Liver (tissue), 3 donors: ENCODE measurements around the gene POLL.

ENCODE experiments used
- GABPA ChIP-seq, 2 donors: IDR thresholded peaks in 1 of 2; conservative IDR thresholded peaks in 1 of 2; 2 replicates each; pipeline ENCODE4 v1.6.1; 2016; ENCODE audit warnings: antibody characterized with exemption in 2 of 2, mild to moderate bottlenecking in 1 of 2, moderate library complexity in 1 of 2
- JUND ChIP-seq, 2 donors: IDR thresholded peaks; 2 replicates each; pipeline ENCODE4 v1.6.1; 2016; ENCODE audit warnings: antibody characterized with exemption in 2 of 2
- SP1 ChIP-seq: IDR thresholded peaks from 2 replicates; pipeline ENCODE4 v1.6.1; 2018; ENCODE audit warnings: antibody characterized with exemption, mild to moderate bottlenecking
- YY1 ChIP-seq: IDR thresholded peaks from 2 replicates; pipeline ENCODE4 v1.6.1; 2016; ENCODE audit warnings: antibody characterized with exemption, mild to moderate bottlenecking
- TF ChIP-seq, protein P1 (sequence below): IDR thresholded peaks from 2 replicates; pipeline ENCODE4 v1.6.1; 2016; ENCODE audit warnings: antibody characterized with exemption
- TF ChIP-seq, protein P2 (sequence below): fragments of 150-350 bp; IDR thresholded peaks from 2 replicates; pipeline ENCODE4 v1.5.1; 2017; ENCODE audit warnings: improper control_type of control experiment, low read depth, low read length; ENCODE audit not compliant: missing input control
- TF ChIP-seq, protein P3 (sequence below): IDR thresholded peaks from 2 replicates; pipeline ENCODE4 v1.6.1; 2016; ENCODE audit warnings: antibody characterized with exemption, mild to moderate bottlenecking
- donor health status: healthy.
- donor health status: healthy.

DNA sequence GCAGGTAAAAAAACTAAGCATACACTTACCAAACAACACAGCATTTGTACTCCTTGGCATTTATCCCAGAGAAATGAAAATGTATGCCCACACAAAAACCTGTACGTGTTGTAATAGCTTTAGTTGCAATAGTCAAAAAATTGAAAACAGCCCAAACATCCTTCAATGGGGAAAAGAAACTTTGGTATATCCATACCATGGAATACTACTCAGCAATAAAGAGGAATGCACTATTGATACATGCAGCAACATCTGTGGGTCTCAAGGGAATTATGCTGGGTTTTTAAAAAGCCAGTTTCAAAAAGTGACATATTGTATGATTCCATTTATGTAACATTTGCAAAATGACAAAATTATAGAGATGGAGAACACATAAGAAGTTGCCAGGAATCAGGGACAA is 35.5 kb upstream of the POLL start:
- TF ChIP-seq, protein P1, sequence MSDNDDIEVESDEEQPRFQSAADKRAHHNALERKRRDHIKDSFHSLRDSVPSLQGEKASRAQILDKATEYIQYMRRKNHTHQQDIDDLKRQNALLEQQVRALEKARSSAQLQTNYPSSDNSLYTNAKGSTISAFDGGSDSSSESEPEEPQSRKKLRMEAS, result no peak
- TF ChIP-seq GABPA (IDR thresholded peaks at IDR 0.05 in 1 of 2, conservative IDR thresholded peaks at IDR 0.05 in 1 of 2), result no peak
- TF ChIP-seq, protein P2, sequence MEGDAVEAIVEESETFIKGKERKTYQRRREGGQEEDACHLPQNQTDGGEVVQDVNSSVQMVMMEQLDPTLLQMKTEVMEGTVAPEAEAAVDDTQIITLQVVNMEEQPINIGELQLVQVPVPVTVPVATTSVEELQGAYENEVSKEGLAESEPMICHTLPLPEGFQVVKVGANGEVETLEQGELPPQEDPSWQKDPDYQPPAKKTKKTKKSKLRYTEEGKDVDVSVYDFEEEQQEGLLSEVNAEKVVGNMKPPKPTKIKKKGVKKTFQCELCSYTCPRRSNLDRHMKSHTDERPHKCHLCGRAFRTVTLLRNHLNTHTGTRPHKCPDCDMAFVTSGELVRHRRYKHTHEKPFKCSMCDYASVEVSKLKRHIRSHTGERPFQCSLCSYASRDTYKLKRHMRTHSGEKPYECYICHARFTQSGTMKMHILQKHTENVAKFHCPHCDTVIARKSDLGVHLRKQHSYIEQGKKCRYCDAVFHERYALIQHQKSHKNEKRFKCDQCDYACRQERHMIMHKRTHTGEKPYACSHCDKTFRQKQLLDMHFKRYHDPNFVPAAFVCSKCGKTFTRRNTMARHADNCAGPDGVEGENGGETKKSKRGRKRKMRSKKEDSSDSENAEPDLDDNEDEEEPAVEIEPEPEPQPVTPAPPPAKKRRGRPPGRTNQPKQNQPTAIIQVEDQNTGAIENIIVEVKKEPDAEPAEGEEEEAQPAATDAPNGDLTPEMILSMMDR, result no peak
- TF ChIP-seq, protein P3, sequence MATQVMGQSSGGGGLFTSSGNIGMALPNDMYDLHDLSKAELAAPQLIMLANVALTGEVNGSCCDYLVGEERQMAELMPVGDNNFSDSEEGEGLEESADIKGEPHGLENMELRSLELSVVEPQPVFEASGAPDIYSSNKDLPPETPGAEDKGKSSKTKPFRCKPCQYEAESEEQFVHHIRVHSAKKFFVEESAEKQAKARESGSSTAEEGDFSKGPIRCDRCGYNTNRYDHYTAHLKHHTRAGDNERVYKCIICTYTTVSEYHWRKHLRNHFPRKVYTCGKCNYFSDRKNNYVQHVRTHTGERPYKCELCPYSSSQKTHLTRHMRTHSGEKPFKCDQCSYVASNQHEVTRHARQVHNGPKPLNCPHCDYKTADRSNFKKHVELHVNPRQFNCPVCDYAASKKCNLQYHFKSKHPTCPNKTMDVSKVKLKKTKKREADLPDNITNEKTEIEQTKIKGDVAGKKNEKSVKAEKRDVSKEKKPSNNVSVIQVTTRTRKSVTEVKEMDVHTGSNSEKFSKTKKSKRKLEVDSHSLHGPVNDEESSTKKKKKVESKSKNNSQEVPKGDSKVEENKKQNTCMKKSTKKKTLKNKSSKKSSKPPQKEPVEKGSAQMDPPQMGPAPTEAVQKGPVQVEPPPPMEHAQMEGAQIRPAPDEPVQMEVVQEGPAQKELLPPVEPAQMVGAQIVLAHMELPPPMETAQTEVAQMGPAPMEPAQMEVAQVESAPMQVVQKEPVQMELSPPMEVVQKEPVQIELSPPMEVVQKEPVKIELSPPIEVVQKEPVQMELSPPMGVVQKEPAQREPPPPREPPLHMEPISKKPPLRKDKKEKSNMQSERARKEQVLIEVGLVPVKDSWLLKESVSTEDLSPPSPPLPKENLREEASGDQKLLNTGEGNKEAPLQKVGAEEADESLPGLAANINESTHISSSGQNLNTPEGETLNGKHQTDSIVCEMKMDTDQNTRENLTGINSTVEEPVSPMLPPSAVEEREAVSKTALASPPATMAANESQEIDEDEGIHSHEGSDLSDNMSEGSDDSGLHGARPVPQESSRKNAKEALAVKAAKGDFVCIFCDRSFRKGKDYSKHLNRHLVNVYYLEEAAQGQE, result no peak
- TF ChIP-seq JUND (IDR thresholded peaks at IDR 0.05), result no peak
- no peak for TF ChIP-seq YY1
- TF ChIP-seq SP1, result no peak
